ENCODE data around the gene RND2. TPM values are rescaled to one million over a fixed set of nuclear protein-coding genes. Genes with fewer than 3 reads are reported as not detected.
"Not testable (repeated sequence)": the region's sequence is repeated elsewhere in the genome, so short reads cannot be mapped to it uniquely, and the experiment has no call there.

RND2 gene
- total and polyA plus RNA-seq, 3 donors from 2014 or later: 15.7 to 48.7 (median 33.1) TPM

- no peak for TF ChIP-seq CTCF (IDR thresholded peaks at IDR 0.05)
- TF ChIP-seq POLR2A (IDR thresholded peaks at IDR 0.05): no peak
- 58 to 69% methylated on average over 2 of the region's 2 CpGs for WGBS, 2 donors
- Histone ChIP-seq H3K36me3 (ENCODE audit: low read depth, missing control alignments) (no peaks in the 10 kb centered on the region), H3K4me1 (no peaks in the 10 kb centered on the region), H3K27ac (no peak overlapping the region), H3K27me3 (no peaks in the 10 kb centered on the region), H3K4me3 (no peak overlapping the region), H3K9me3 (no peaks in the 10 kb centered on the region)
- intact Hi-C loops (cut with DNase I; ENCODE audit: low total_unique reads): no loop called here
- DNase-seq: no peak
Observed at GRCh38 chr17:43040655-43041054, 15.6 kb downstream of the RND2 start.

GRCh38 chr17:43042025-43042628 is 17.1 kb downstream of the RND2 start:
- Histone ChIP-seq H3K4me1 (no peaks in the 10 kb centered on the region), H3K9me3 (no peaks in the 10 kb centered on the region), H3K36me3 (ENCODE audit: low read depth, missing control alignments) (no peaks in the 10 kb centered on the region), H3K27ac (no peak overlapping the region), H3K4me3 (no peak overlapping the region), H3K27me3 (no peaks in the 10 kb centered on the region)
- TF ChIP-seq CTCF (IDR thresholded peaks at IDR 0.05) (no peak), POLR2A (IDR thresholded peaks at IDR 0.05) (no peak)
- DNase-seq: peak; percentile 26
- intact Hi-C loops (cut with DNase I; ENCODE audit: low total_unique reads): no loop called here
- 59 to 71% methylated on average over 5 of the region's 5 CpGs for WGBS, 2 donors

- Histone ChIP-seq H3K36me3 (ENCODE audit: low read depth, missing control alignments) (no peaks in the 10 kb centered on the region), H3K4me3 (no peak overlapping the region), H3K9me3 (no peaks in the 10 kb centered on the region), H3K27ac (no peak overlapping the region), H3K4me1 (no peaks in the 10 kb centered on the region), H3K27me3 (no peaks in the 10 kb centered on the region)
- DNase-seq: no peak
- TF ChIP-seq CTCF (IDR thresholded peaks at IDR 0.05) (no peak), POLR2A (IDR thresholded peaks at IDR 0.05) (no peak)
- intact Hi-C loops (cut with DNase I; ENCODE audit: low total_unique reads): no loop called here
Observed at GRCh38 chr17:43043307-43043706, 18.3 kb downstream of the RND2 start.

GRCh38 chr17:43044024-43044423 is 19.0 kb downstream of the RND2 start:
- 71 to 81% methylated on average over 4 of the region's 4 CpGs for WGBS, 2 donors
- no peak for DNase-seq
- no peaks in the 10 kb centered on the region for H3K36me3 ChIP-seq (ENCODE audit: low read depth, missing control alignments)
- intact Hi-C loops (cut with DNase I; ENCODE audit: low total_unique reads): no loop called here
- TF ChIP-seq CTCF (IDR thresholded peaks at IDR 0.05) (no peak), POLR2A (IDR thresholded peaks at IDR 0.05) (no peak)
- H3K9me3 ChIP-seq: no peaks in the 10 kb centered on the region
- no peak overlapping the region for H3K27ac ChIP-seq
- H3K4me3 ChIP-seq: no peak overlapping the region
- no peaks in the 10 kb centered on the region for H3K4me1 ChIP-seq
- H3K27me3 ChIP-seq: no peaks in the 10 kb centered on the region

GRCh38 chr17:43051969-43052368 is 26.9 kb downstream of the RND2 start:
- no peak for TF ChIP-seq CTCF (IDR thresholded peaks at IDR 0.05)
- no peak for TF ChIP-seq POLR2A (IDR thresholded peaks at IDR 0.05)
- Histone ChIP-seq H3K4me1 (no peaks in the 10 kb centered on the region), H3K27ac (no peak overlapping the region), H3K4me3 (no peak overlapping the region), H3K36me3 (ENCODE audit: low read depth, missing control alignments) (no peaks in the 10 kb centered on the region), H3K27me3 (no peaks in the 10 kb centered on the region), H3K9me3 (no peaks in the 10 kb centered on the region)
- 86 to 92% methylated on average over 1 of the region's 1 CpG for WGBS, 2 donors
- no peak for DNase-seq
- intact Hi-C loops (cut with DNase I; ENCODE audit: low total_unique reads): no loop called here

GRCh38 chr17:43053008-43053407 is 28.0 kb downstream of the RND2 start:
- H3K36me3 ChIP-seq (ENCODE audit: low read depth, missing control alignments); H3K27me3 ChIP-seq; DNase-seq; intact Hi-C loops (cut with DNase I; ENCODE audit: low total_unique reads); H3K27ac ChIP-seq; H3K9me3 ChIP-seq; H3K4me3 ChIP-seq; H3K4me1 ChIP-seq: not testable (repeated sequence)
- WGBS, 2 donors: 92 to 97% methylated on average over 7 of the region's 7 CpGs

All from testis (tissue), 3 donors.